Activated T-cell treated with anti-CD3 and anti-CD28 coated beads, Interleukin-2, amount 50 U/mL, for 1 hour (primary cell): ENCODE results near the gene OR1E1.
"Not testable (repeated sequence)": the region's sequence is repeated elsewhere in the genome, so short reads cannot be mapped to it uniquely, and the experiment has no call there.

Experiments used
- DNase-seq: peaks from one replicate; pipeline ENCODE4 v3.0.0-alpha.2; 2020

OR1E1 gene, protein sequence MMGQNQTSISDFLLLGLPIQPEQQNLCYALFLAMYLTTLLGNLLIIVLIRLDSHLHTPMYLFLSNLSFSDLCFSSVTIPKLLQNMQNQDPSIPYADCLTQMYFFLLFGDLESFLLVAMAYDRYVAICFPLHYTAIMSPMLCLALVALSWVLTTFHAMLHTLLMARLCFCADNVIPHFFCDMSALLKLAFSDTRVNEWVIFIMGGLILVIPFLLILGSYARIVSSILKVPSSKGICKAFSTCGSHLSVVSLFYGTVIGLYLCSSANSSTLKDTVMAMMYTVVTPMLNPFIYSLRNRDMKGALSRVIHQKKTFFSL

GRCh38 chr17:3398310-3398709, at the start of gene OR1E1:
TSS of gene OR1E1 (minus strand) at chr17:3398410. CDS start at chr17:3398410, 0 bp downstream.
- no peak for DNase-seq

GRCh38 chr17:3447625-3448024, 49.4 kb upstream of the OR1E1 start:
- no peak for DNase-seq

DNA sequence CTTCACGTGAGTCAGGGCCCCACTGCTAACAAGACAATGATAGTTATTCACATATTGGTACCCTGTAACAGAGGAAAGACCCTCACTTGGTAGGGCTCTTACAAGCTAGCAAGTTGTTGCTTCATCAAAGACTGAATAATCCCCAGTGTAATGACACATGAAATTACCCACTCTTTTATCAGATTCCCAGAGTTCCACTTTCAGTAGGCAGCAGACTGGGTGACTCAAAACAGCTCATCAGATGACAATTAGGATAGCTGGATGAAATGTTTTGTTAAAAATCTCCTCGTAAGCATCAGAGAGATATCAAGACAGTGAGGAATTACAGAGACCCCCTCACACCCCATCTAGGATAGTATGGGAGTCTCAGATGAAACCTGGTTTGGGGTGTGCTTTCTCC, 42.2 kb upstream of the OR1E1 start:
- no peak for DNase-seq

GRCh38 chr17:3438368-3438767, 40.2 kb upstream of the OR1E1 start:
- no peak for DNase-seq

GRCh38 chr17:3433741-3434140, 35.5 kb upstream of the OR1E1 start, which contains the start of gene OR1E2:
TSS of gene OR1E2 (minus strand) at chr17:3433841. CDS start at chr17:3433841, 0 bp downstream.
- no peak for DNase-seq

- not testable (repeated sequence) for DNase-seq
These were observed 35.0 kb upstream of the OR1E1 start for GRCh38 chr17:3433215-3433614.

GRCh38 chr17:3418222-3418621, 20.0 kb upstream of the OR1E1 start:
- DNase-seq: no peak

- no peak for DNase-seq
These were observed 17.4 kb upstream of the OR1E1 start for GRCh38 chr17:3415610-3416009.

DNA sequence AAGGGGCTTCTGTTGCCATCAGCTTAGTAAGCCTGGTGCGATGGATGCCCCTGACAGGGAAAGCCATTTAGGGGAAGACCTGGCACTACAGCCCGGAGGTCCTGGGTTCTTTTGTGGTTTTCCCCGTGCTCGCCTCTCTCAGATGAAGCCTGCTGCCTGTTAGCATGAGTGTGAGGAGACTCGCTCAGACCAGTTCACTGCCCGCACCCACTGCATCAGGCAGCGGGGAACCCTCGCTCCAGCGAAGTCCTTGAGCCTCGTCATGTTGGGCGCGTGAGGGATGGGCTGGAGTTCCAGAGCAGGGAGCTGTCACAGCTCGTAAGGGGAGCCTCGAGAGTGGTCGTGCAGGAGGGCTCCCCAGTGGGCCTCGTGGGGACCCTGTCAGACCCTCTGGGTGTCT, 14.0 kb upstream of the OR1E1 start:
- not testable (repeated sequence) for DNase-seq

GRCh38 chr17:3411070-3411469, 12.9 kb upstream of the OR1E1 start, which contains the start of gene OR3A3:
TSS of gene OR3A3 (plus strand) at chr17:3411370.
- no peak for DNase-seq

- DNase-seq: not testable (repeated sequence)
These were observed 5.6 kb upstream of the OR1E1 start for GRCh38 chr17:3403856-3404255.

DNA sequence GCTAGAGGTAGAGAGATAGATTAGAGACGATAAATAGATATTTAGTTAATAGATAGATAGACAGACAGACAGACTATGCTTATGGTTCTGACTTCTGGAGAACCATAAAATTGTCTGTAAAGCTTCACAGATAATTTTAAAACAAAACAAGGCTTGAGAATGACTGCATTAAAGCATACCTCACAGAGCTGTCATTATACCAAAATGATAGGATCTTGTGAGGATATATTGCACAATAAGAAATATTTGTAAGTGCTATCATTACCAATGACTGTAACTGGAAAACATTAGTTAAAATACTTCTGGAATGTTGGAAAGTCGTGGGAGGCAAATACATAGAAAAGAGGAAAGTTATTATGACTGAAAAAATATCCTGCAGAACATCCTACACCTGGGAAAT, 3.6 kb upstream of the OR1E1 start:
- DNase-seq: no peak

DNA sequence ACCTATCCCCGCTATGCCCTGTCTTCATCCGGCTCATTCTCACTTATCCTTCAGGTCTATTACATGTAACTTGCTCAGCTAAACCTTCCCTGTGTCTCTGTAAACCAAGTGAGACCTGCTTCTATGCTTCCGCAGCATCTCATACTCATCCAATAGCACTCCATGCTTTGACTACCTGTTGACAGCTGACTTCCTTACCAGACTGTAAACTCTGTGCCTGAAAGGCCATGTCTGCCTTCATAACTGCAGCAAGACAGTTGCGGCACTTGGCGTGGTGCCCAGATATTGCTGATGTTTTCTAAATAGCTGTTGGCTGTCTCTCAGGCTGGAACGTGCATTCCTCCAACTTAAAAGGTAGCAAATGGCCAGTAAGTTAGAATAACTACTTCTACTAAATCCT, 1.8 kb upstream of the OR1E1 start:
- DNase-seq: no peak

DNA sequence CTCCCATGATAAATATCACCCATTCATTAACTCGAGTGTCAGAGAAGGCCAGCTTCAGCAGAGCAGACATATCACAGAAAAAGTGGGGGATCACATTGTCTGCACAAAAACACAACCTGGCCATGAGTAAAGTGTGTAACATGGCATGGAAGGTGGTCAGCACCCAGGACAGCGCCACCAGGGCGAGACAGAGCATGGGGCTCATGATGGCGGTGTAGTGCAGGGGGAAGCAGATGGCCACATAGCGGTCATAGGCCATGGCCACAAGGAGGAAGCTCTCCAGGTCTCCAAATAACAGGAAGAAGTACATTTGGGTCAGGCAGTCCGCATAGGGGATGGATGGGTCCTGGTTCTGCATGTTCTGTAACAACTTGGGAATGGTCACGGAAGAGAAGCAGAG, 409 bp downstream of the OR1E1 start:
- DNase-seq: not testable (repeated sequence)

DNA sequence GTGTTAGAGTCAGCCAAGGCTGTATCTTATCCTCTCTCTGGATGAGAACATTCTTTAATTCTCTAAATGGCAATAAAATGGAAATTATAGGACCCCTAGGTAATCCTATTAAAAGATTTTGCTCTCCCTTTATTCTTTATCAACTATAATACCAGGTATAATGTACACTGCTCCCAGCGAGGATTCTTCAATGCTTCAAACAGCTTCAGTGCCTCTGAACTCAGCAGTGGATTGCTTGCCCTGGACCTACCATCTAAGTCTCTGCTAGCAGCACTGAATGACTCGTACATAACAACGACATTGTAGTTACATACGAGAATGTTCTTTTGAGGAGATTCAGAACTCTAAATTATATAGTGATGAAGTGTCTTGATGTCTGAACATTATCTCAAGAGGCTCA, 8.4 kb downstream of the OR1E1 start:
- no peak for DNase-seq

DNA sequence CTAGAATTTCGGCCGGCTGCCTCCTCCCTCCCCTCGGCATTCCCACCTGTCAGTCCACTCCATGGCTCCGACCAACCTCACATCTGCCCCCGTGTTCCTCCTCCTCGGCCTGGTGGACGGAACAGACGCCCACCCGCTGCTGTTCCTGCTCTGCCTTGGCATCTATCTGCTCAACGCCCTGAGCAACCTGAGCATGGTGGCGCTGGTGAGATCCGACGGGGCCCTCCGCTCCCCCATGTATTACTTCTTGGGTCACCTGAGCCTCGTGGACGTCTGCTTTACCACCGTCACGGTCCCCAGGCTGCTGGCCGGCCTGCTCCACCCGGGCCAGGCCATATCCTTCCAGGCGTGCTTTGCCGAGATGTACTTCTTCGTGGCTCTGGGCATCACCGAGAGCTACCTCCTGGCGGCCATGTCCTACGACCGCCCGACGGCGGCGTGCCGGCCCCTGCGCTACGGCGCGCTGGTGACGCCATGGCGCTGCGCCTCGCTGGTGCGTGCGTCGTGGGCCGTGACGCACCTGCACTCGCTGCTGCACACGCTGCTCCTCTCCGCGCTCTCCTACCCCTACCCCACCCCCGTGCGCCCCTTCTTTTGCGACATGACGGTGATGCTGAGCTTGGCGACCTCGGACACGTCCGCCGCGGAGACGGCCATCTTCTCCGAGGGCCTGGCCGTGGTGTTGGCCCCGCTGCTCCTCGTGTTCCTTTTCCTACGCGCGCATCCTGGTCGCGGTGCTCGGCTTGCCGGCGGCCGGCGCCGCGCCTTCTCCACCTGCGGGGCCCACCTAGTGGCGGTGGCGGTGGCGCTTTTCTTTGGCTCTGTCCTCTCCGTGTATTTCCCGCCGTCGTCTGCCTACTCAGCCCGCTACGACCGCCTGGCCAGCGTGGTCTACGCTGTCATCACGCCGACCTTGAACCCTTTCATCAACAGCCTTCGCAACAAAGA, 12.1 kb downstream of the OR1E1 start, which contains the start of gene OR3A2:
Gene OR3A2, minus strand, starts transcription at position 440 of the 948 bp plus-strand sequence.
- no peak for DNase-seq

- DNase-seq: no peak
These were observed 16.3 kb downstream of the OR1E1 start for GRCh38 chr17:3381957-3382356.

GRCh38 chr17:3378321-3378720, 19.9 kb downstream of the OR1E1 start:
- no peak for DNase-seq

GRCh38 chr17:3371167-3371566, 27.0 kb downstream of the OR1E1 start:
- DNase-seq: not testable (repeated sequence)
